Spleen (tissue), 11 donors: ENCODE measurements around the gene MAP1LC3B. TPM values are rescaled to one million over a fixed set of nuclear protein-coding genes. Genes with fewer than 3 reads are reported as not detected.

ENCODE experiments used
- DNase-seq: peaks from one replicate; pipeline ENCODE4 v3.0.0-alpha.2; 2020
- H3K27ac ChIP-seq, 8 donors: fragments of 200-600 bp; sonication (generic) in 7 of 8; 1 replicate in 4 of 8; 2 replicates in 4 of 8; pipeline versions ENCODE4 v1.5.0 to v1.8.0; 2016 to 2021; ENCODE audit warnings: inconsistent platforms in 4 of 8, mild to moderate bottlenecking in 4 of 8, moderate library complexity in 1 of 8
- H3K27me3 ChIP-seq, 7 donors: fragments of 200-600 bp; sonication (generic) in 6 of 7; replicated peaks in 1 of 7; 1 replicate in 4 of 7; 2 replicates in 3 of 7; pipeline versions ENCODE4 v1.5.0 to v1.8.0; 2016 to 2021; ENCODE audit warnings: inconsistent platforms in 3 of 7, mild to moderate bottlenecking in 1 of 7
- H3K36me3 ChIP-seq, 6 donors: fragments of 200-600 bp; sonication (generic) in 5 of 6; 1 replicate in 4 of 6; 2 replicates in 2 of 6; pipeline versions ENCODE4 v1.5.0 to v1.8.0; 2016 to 2021; ENCODE audit warnings: inconsistent platforms in 2 of 6
- H3K4me1 ChIP-seq, 6 donors: fragments of 200-600 bp; sonication (generic) in 5 of 6; 1 replicate in 3 of 6; 2 replicates in 3 of 6; pipeline versions ENCODE4 v1.5.0 to v1.8.0; 2016 to 2021; ENCODE audit warnings: inconsistent platforms in 3 of 6
- H3K4me3 ChIP-seq, 8 donors: fragments of 200-600 bp; sonication (generic) in 7 of 8; 1 replicate in 4 of 8; 2 replicates in 4 of 8; pipeline versions ENCODE4 v1.5.0 to v1.8.0; 2016 to 2021; ENCODE audit warnings: inconsistent platforms in 4 of 8, mild to moderate bottlenecking in 4 of 8, moderate library complexity in 2 of 8
- H3K9me3 ChIP-seq, 8 donors: fragments of 200-600 bp; sonication (generic) in 7 of 8; 1 replicate in 4 of 8; 2 replicates in 4 of 8; pipeline versions ENCODE4 v1.5.0 to v1.8.0; 2016 to 2021; ENCODE audit warnings: inconsistent platforms in 4 of 8
- POLR2A ChIP-seq, 3 donors: fragments of 450-650 bp; IDR thresholded peaks; one replicate each; pipeline ENCODE4 v1.5.1; 2017; ENCODE audit warnings: antibody characterized with exemption in 3 of 3, mild to moderate bottlenecking in 1 of 3
- POLR2AphosphoS5 ChIP-seq, 3 donors: sonication (generic); formaldehyde crosslinking; IDR thresholded peaks; one replicate each; pipeline ENCODE4 v1.5.1; 2017; ENCODE audit warnings: antibody characterized with exemption in 3 of 3
- WGBS, 5 donors: extraction: QIAGEN DNeasy Blood & Tissue Kit in 3 of 5; methylation state at CpG; one replicate each; pipeline versions ENCODE4 v1.1.5 to v1.1.7; 2013 to 2018; 5-methylcytosine and 5-hydroxymethylcytosine counted together
- intact Hi-C: fragments of 100-400 bp; cut with DNase I; formaldehyde crosslinking; loops from one replicate; pipeline ENCODE4 v1.15.0; 2023; ENCODE audit warnings: low total_unique reads
- polyA plus RNA-seq, 3 donors: library from polyadenylated mRNA; stranded (reverse); fragments of 200-250 nt; gene quantifications; one replicate each; pipeline ENCODE4 v1.2.1, GENCODE V29; 2013
- total RNA-seq, 7 donors: library from RNA; depleted of rRNA in 3 of 7; stranded (reverse); fragments of >200 nt in 3 of 7; fragmentation: NEBNext Ultra II Directional in 4 of 7; extraction: Animal tissue kit (Norgen Biotek cat#: 25700) in 4 of 7; gene quantifications; one replicate each; pipeline versions ENCODE4 v1.1.0 to v1.2.1, GENCODE V29; 2016 to 2021
- TF ChIP-seq, protein P1 (sequence below), 11 experiments: fragments of 200-600 bp in 7 of 11; fragments of 450-650 bp in 4 of 11; sonication (generic) in 4 of 11; IDR thresholded peaks in 8 of 11; conservative IDR thresholded peaks in 3 of 11; 1 replicate in 7 of 11; 2 replicates in 4 of 11; pipeline versions ENCODE4 v1.4.0 to v1.8.0; 2016 to 2021; ENCODE audit warnings: antibody characterized with exemption in 11 of 11, inconsistent platforms in 4 of 11, mild to moderate bottlenecking in 1 of 11
- donor health status: healthy with polysubstance abuse.
- donor health status: DM: no; HTN: no; CAD: no; lungs with moderate emphysema.
- donor health status: DM: no; HTN: no; CAD: no.
- donor health status: Bipolar disorder and iron deficiency.
- donor health status: healthy.
- donor health status: DM: no; HTN: no; CAD: no.
- donor health status: DM: yes; HTN: yes; CAD: no.

The MAP1LC3B gene
- total and polyA plus RNA-seq, 10 donors: 32.3 to 71.4 (median 54.9) TPM

GRCh38 chr16:87434146-87434667 lies 42.1 kb downstream of the MAP1LC3B start:
- no peaks in the 10 kb centered on the region for H3K9me3 ChIP-seq
- 91 to 97% (median 94%) methylated on average over 22 of the region's 22 CpGs for WGBS, 5 donors
- DNase-seq: no peak
- H3K27me3 ChIP-seq: peaks cover 0 to 8% (median 0%) of the 10 kb centered on the region in 7 donors
- no peak overlapping the region for H3K27ac ChIP-seq
- intact Hi-C loops: no loop called here
- H3K4me3 ChIP-seq: no peak overlapping the region
- TF ChIP-seq POLR2AphosphoS5 (IDR thresholded peaks at IDR 0.05) (no peak), POLR2A (IDR thresholded peaks at IDR 0.05) (no peak)
- TF ChIP-seq, protein P1, sequence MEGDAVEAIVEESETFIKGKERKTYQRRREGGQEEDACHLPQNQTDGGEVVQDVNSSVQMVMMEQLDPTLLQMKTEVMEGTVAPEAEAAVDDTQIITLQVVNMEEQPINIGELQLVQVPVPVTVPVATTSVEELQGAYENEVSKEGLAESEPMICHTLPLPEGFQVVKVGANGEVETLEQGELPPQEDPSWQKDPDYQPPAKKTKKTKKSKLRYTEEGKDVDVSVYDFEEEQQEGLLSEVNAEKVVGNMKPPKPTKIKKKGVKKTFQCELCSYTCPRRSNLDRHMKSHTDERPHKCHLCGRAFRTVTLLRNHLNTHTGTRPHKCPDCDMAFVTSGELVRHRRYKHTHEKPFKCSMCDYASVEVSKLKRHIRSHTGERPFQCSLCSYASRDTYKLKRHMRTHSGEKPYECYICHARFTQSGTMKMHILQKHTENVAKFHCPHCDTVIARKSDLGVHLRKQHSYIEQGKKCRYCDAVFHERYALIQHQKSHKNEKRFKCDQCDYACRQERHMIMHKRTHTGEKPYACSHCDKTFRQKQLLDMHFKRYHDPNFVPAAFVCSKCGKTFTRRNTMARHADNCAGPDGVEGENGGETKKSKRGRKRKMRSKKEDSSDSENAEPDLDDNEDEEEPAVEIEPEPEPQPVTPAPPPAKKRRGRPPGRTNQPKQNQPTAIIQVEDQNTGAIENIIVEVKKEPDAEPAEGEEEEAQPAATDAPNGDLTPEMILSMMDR (IDR thresholded peaks at IDR 0.05 in 8 of 11, conservative IDR thresholded peaks at IDR 0.05 in 3 of 11): no peak
- peaks cover 0 to 30% (median 9%) of the 10 kb centered on the region in 6 donors for H3K36me3 ChIP-seq
- H3K4me1 ChIP-seq: peaks cover 14 to 26% (median 19%) of the 10 kb centered on the region in 6 donors

DNA sequence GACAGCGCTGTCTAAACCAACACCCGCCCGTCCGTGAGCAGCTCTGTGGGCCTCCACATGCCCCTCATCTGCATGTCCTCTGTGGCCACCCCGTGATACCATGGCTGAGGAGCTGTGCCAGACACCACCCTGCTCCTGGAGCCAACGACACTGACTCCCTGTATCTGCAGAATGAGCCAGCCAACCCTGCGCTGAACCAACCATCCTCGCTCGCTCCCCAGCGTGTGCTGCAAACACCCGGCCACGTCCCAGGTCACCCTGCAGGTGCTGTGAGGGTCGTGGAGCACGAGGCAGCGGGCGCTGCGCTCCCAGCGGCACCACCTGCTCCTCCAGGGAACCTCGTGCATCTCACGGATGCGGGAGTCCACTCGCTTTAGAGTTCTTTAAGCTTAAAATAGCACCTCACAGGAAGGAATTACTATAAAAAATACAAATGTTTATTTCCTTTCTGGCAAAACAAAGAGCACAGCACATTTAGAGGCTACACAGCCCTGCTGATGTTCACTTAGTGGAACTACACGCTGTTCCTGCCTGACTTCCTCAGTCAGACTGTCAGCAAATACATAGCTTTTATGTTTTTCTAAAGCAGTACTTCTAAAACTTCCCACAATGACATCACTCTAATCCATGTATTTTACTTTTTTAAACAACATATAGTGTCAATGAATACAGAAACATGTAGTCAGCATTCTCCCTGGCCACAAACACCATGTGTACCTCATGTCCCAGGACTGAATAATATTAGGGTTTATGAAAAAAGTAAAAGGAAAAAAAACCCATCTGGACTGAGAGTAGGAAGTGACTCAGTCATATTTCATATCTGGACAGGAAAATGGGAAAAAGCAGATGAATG lies 43.5 kb downstream of the MAP1LC3B start:
- 28 to 42% (median 30%) methylated on average over 20 to 23 of the region's 23 CpGs for WGBS, 5 donors
- TF ChIP-seq, protein P1 (IDR thresholded peaks at IDR 0.05 in 8 of 11, conservative IDR thresholded peaks at IDR 0.05 in 3 of 11): peak in 1 of 11 experiments; percentile 5
- TF ChIP-seq POLR2AphosphoS5 (IDR thresholded peaks at IDR 0.05) (peak; percentile 48 to 68 (median 65)), POLR2A (IDR thresholded peaks at IDR 0.05) (no peak)
- H3K4me3 ChIP-seq: peak overlapping the region in 1 of 8 donors; percentile 25
- H3K4me1 ChIP-seq: peaks cover 14 to 26% (median 19%) of the 10 kb centered on the region in 6 donors
- no peaks in the 10 kb centered on the region for H3K9me3 ChIP-seq
- peak overlapping the region in 7 of 8 donors; percentile 11 to 72 (median 59) for H3K27ac ChIP-seq
- DNase-seq: no peak
- H3K36me3 ChIP-seq: peaks cover 0 to 18% (median 8%) of the 10 kb centered on the region in 6 donors
- peaks cover 0 to 8% (median 0%) of the 10 kb centered on the region in 7 donors for H3K27me3 ChIP-seq
- intact Hi-C loops: no loop called here

- intact Hi-C loops: no loop called here
These were observed 44.4 kb downstream of the MAP1LC3B start for GRCh38 chr16:87436225-87437172.

More at GRCh38 chr16:87436225-87437172, 44.4 kb downstream of the MAP1LC3B start:
- H3K4me1 ChIP-seq: peaks cover 14 to 26% (median 19%) of the 10 kb centered on the region in 6 donors
- peaks cover 0 to 16% (median 7%) of the 10 kb centered on the region in 6 donors for H3K36me3 ChIP-seq
- no peak for DNase-seq
- TF ChIP-seq POLR2AphosphoS5 (IDR thresholded peaks at IDR 0.05) (no peak), POLR2A (IDR thresholded peaks at IDR 0.05) (no peak)
- TF ChIP-seq, protein P1 (IDR thresholded peaks at IDR 0.05 in 8 of 11, conservative IDR thresholded peaks at IDR 0.05 in 3 of 11): no peak
- peaks cover 0 to 8% (median 0%) of the 10 kb centered on the region in 7 donors for H3K27me3 ChIP-seq
- 52 to 68% (median 61%) methylated on average over 27 to 29 of the region's 29 CpGs for WGBS, 5 donors
- H3K4me3 ChIP-seq: peak overlapping the region in 1 of 8 donors; percentile 25
- H3K9me3 ChIP-seq: no peaks in the 10 kb centered on the region
- peak overlapping the region in 7 of 8 donors; percentile 11 to 72 (median 59) for H3K27ac ChIP-seq
